Measurements from ENCODE around the gene TMEM126A. TPM values are rescaled to one million over a fixed set of nuclear protein-coding genes. Genes with fewer than 3 reads are reported as not detected.

Gene TMEM126A
- total RNA-seq, 1 experiment from 2014 or later: 50.9 TPM

GRCh38 chr11:85643191-85643614 is 4.6 kb upstream of the TMEM126A start:
- no peaks in the 10 kb centered on the region for H3K27me3 ChIP-seq (ENCODE audit: control insufficient read depth, insufficient read depth, low read length)
- TF ChIP-seq SIN3A (IDR thresholded peaks at IDR 0.05; ENCODE audit: borderline replicate concordance, insufficient read depth, low read depth, low read length): no peak
- peak; percentile 86 for TF ChIP-seq TCF7L2 (IDR thresholded peaks at IDR 0.05; ENCODE audit: low read depth, low read length)
- TF ChIP-seq POLR2AphosphoS5 (IDR thresholded peaks at IDR 0.05; ENCODE audit: low read depth, low read length): 0 out of 2 replicates have a peak, but pooled peaks have one; percentile 51
- TF ChIP-seq REST (IDR thresholded peaks at IDR 0.05; ENCODE audit: insufficient read depth in 1 of 2, low read depth in 2 of 2, low read length in 1 of 2): no peak
- TF ChIP-seq CTCF (IDR thresholded peaks at IDR 0.05): no peak
- H3K9me3 ChIP-seq (ENCODE audit: control insufficient read depth, insufficient read depth, low read depth, low read length): no peaks in the 10 kb centered on the region
- CTCF ChIA-PET: no interaction called here
- no TSS peak for BruUV-seq (replicated peaks)
- no peak for ATAC-seq
- POLR2A ChIA-PET: no interaction called here
- no peak overlapping the region for H3K4me3 ChIP-seq (ENCODE audit: low read depth in 2 of 2, low read length in 2 of 2)
- no peak overlapping the region; the same call in 1 of the 2 replicates for H3K27ac ChIP-seq (ENCODE audit: low read length)
- no peaks in the 10 kb centered on the region for H3K36me3 ChIP-seq (ENCODE audit: control insufficient read depth, insufficient read depth, low read length)
- in situ Hi-C loops (cut with HindIII; ENCODE audit: low pct_unique_long_range_greater_than_20kb, low sequenced_read_pairs) (no loop called here), intact Hi-C loops (cut with micrococcal nuclease; ENCODE audit: unreplicated experiment) (no loop called here)
- no peak for DNase-seq (ENCODE audit: low read depth, low spot score)
- H3K4me1 ChIP-seq (ENCODE audit: control insufficient read depth, insufficient read depth, low read length): peaks cover 14% of the 10 kb centered on the region

GRCh38 chr11:85647078-85647477 is 689 bp upstream of the TMEM126A start:
- ChIA-PET POLR2A (interaction anchor here (0.6 to 1.1 kb wide), 4 partner anchors 9 to 14 kb away, joined by 3 to 5 read pairs (median 4); no protein-coding TSS in a partner anchor), CTCF (no interaction called here)
- Histone ChIP-seq H3K9me3 (ENCODE audit: control insufficient read depth, insufficient read depth, low read depth, low read length) (no peaks in the 10 kb centered on the region), H3K27ac (ENCODE audit: low read length) (peak overlapping the region; percentile 97), H3K27me3 (ENCODE audit: control insufficient read depth, insufficient read depth, low read length) (no peaks in the 10 kb centered on the region), H3K4me3 (ENCODE audit: low read depth in 2 of 2, low read length in 2 of 2) (peak overlapping the region; percentile 75 to 90), H3K4me1 (ENCODE audit: control insufficient read depth, insufficient read depth, low read length) (peaks cover 23% of the 10 kb centered on the region), H3K36me3 (ENCODE audit: control insufficient read depth, insufficient read depth, low read length) (no peaks in the 10 kb centered on the region)
- ATAC-seq (no peak; the same call in 1 of the 2 replicates), DNase-seq (ENCODE audit: low read depth, low spot score) (no peak)
- intact Hi-C loops (cut with micrococcal nuclease; ENCODE audit: unreplicated experiment) (no loop called here), in situ Hi-C loops (cut with HindIII; ENCODE audit: low pct_unique_long_range_greater_than_20kb, low sequenced_read_pairs) (no loop called here)
- no TSS peak for BruUV-seq (replicated peaks)
- TF ChIP-seq TCF7L2 (IDR thresholded peaks at IDR 0.05; ENCODE audit: low read depth, low read length): no peak
- no peak for TF ChIP-seq POLR2AphosphoS5 (IDR thresholded peaks at IDR 0.05; ENCODE audit: low read depth, low read length)
- no peak for TF ChIP-seq REST (IDR thresholded peaks at IDR 0.05; ENCODE audit: insufficient read depth in 1 of 2, low read depth in 2 of 2, low read length in 1 of 2)
- no peak for TF ChIP-seq SIN3A (IDR thresholded peaks at IDR 0.05; ENCODE audit: borderline replicate concordance, insufficient read depth, low read depth, low read length)
- no peak for TF ChIP-seq CTCF (IDR thresholded peaks at IDR 0.05)

Data from Panc1 (cell line).